Fibroblast of skin of right biceps (primary cell): ENCODE measurements around the gene CLDN24.
"Not testable (repeated sequence)": the region's sequence is repeated elsewhere in the genome, so short reads cannot be mapped to it uniquely, and the experiment has no call there.

Source experiments
- DNase-seq: peaks from one replicate; pipeline ENCODE4 v3.0.0-alpha.2; 2013

The CLDN24 gene

GRCh38 chr4:183347146-183347545 lies 24.9 kb upstream of the CLDN24 start:
- no peak for DNase-seq

- DNase-seq: no peak
Observed at GRCh38 chr4:183345261-183345660, 23.0 kb upstream of the CLDN24 start.

GRCh38 chr4:183344523-183345255 lies 22.5 kb upstream of the CLDN24 start:
- DNase-seq: no peak

GRCh38 chr4:183343730-183344129 lies 21.5 kb upstream of the CLDN24 start:
- no peak for DNase-seq

GRCh38 chr4:183342541-183343533 lies 20.6 kb upstream of the CLDN24 start:
- peak; percentile 44 for DNase-seq

- no peak for DNase-seq
Observed at GRCh38 chr4:183337833-183338232, 15.6 kb upstream of the CLDN24 start.

- no peak for DNase-seq
Observed at GRCh38 chr4:183337349-183337748, 15.1 kb upstream of the CLDN24 start.

- peak; percentile 93 for DNase-seq
Observed at GRCh38 chr4:183335369-183335940, 13.2 kb upstream of the CLDN24 start.

GRCh38 chr4:183333983-183334382 lies 11.8 kb upstream of the CLDN24 start:
- peak; percentile 34 for DNase-seq

- DNase-seq: no peak
Observed at GRCh38 chr4:183333202-183333601, 11.0 kb upstream of the CLDN24 start.

- DNase-seq: no peak
Observed at GRCh38 chr4:183332447-183332846, 10.2 kb upstream of the CLDN24 start.

GRCh38 chr4:183330841-183331240 lies 8.6 kb upstream of the CLDN24 start:
- DNase-seq: no peak

- no peak for DNase-seq
Observed at GRCh38 chr4:183329954-183330742, 7.9 kb upstream of the CLDN24 start.

- DNase-seq: no peak
Observed at GRCh38 chr4:183329244-183329643, 7.0 kb upstream of the CLDN24 start.

GRCh38 chr4:183328832-183329231 lies 6.6 kb upstream of the CLDN24 start:
- DNase-seq: peak; percentile 37

GRCh38 chr4:183327827-183328226 lies 5.6 kb upstream of the CLDN24 start:
- DNase-seq: no peak

- peak; percentile 54 for DNase-seq
Observed at GRCh38 chr4:183326853-183327252, 4.6 kb upstream of the CLDN24 start.

GRCh38 chr4:183326387-183326786 lies 4.2 kb upstream of the CLDN24 start:
- not testable (repeated sequence) for DNase-seq

- DNase-seq: no peak
Observed at GRCh38 chr4:183324619-183325018, 2.4 kb upstream of the CLDN24 start.

- not testable (repeated sequence) for DNase-seq
Observed at GRCh38 chr4:183324056-183324455, 1.8 kb upstream of the CLDN24 start.

GRCh38 chr4:183323295-183323694 lies 1.1 kb upstream of the CLDN24 start:
- DNase-seq: no peak

- no peak for DNase-seq
Observed at GRCh38 chr4:183321516-183321915, 710 bp downstream of the CLDN24 start.

- DNase-seq: no peak
Observed at GRCh38 chr4:183321079-183321478, 1.1 kb downstream of the CLDN24 start.
